ENCODE measurements around the gene DNAH7. TPM values are rescaled to one million over a fixed set of nuclear protein-coding genes. Genes with fewer than 3 reads are reported as not detected.

The DNAH7 gene
- total and polyA plus RNA-seq, 10 of the 15 experiments (the other 5 are each of a cell fraction or from before 2014, with no cell fraction given): 0.05 to 0.61 (median 0.16) TPM

- 81% methylated on average over 4 of the region's 4 CpGs for WGBS (ENCODE audit: insufficient coverage, insufficient replicate concordance, low lambda C conversion rate, missing lambda C conversion rate)
- H3K27ac ChIP-seq (ENCODE audit: control insufficient read depth, insufficient read depth): no peak overlapping the region
- no peaks in the 10 kb centered on the region; the same call in 2 of the 3 replicates for H3K9me3 ChIP-seq (replicated peaks; ENCODE audit: control insufficient read depth, insufficient read depth, low read length)
- no peak overlapping the region for H3K9ac ChIP-seq (ENCODE audit: control insufficient read depth, insufficient read depth, low read length)
- SMC1A ChIA-PET (ENCODE audit: uncharacterized antibody, unreplicated experiment): interaction anchor here (1.8 to 4.1 kb wide), 3 partner anchors 10 to 38 kb away, joined by 5 to 15 read pairs (median 6); no protein-coding TSS in a partner anchor
- no peaks in the 10 kb centered on the region for H4K20me1 ChIP-seq (ENCODE audit: control insufficient read depth, insufficient read depth)
- intact Hi-C loops (cut with micrococcal nuclease; ENCODE audit: unreplicated experiment) (no loop called here), in situ Hi-C loops (cut with MboI) (no loop called here)
- RAD21 ChIA-PET (ENCODE audit: unreplicated experiment): interaction anchor here (2.2 kb wide), 1 partner anchor 40 kb away, joined by 4 read pairs; no protein-coding TSS in a partner anchor
- H3K79me2 ChIP-seq (ENCODE audit: control insufficient read depth, insufficient read depth, low read length): no peaks in the 10 kb centered on the region
- H3K36me3 ChIP-seq (ENCODE audit: control insufficient read depth in 2 of 2, insufficient read depth in 2 of 2, low read length in 1 of 2): no peaks in the 10 kb centered on the region
- FAIRE-seq: no peak
- no TSS peak for BruUV-seq (replicated peaks)
- POLR2A ChIA-PET: no interaction called here
- no peak for DNase-seq (ENCODE audit: low read depth, low spot score)
- H2AFZ ChIP-seq (ENCODE audit: control insufficient read depth, low read depth, low read length): no peak overlapping the region
- no peak overlapping the region for H3K4me3 ChIP-seq
- no peaks in the 10 kb centered on the region for H3K27me3 ChIP-seq (replicated peaks in 1 of 2; ENCODE audit: control insufficient read depth in 2 of 2, insufficient read depth in 2 of 2, low read length in 1 of 2)
- H3K4me2 ChIP-seq (ENCODE audit: control insufficient read depth, insufficient read depth): no peak overlapping the region
- ATAC-seq: no peak
- TF ChIP-seq GABPA (IDR thresholded peaks at IDR 0.05; ENCODE audit: low read depth): no peak
- no peak for TF ChIP-seq PML (IDR thresholded peaks at IDR 0.05; ENCODE audit: low read length)
- no peaks in the 10 kb centered on the region for H3K4me1 ChIP-seq (ENCODE audit: control insufficient read depth, insufficient read depth, low read length)
- CTCF ChIA-PET: interaction anchor here (1.3 kb wide), 1 partner anchor 10 kb away, joined by 3 read pairs; no protein-coding TSS in a partner anchor
These were observed 48.6 kb upstream of the DNAH7 start for GRCh38 chr2:196117214-196117705.

- no peaks in the 10 kb centered on the region for H4K20me1 ChIP-seq (ENCODE audit: control insufficient read depth, insufficient read depth)
- H3K27ac ChIP-seq (ENCODE audit: control insufficient read depth, insufficient read depth): no peak overlapping the region
- H3K4me1 ChIP-seq (ENCODE audit: control insufficient read depth, insufficient read depth, low read length): 0 out of 2 replicates have a peak, but pooled peaks cover 2% of the 10 kb centered on the region
- 59% methylated on average over 7 of the region's 7 CpGs for WGBS (ENCODE audit: insufficient coverage, insufficient replicate concordance, low lambda C conversion rate, missing lambda C conversion rate)
- no peak overlapping the region for H2AFZ ChIP-seq (ENCODE audit: control insufficient read depth, low read depth, low read length)
- intact Hi-C loops (cut with micrococcal nuclease; ENCODE audit: unreplicated experiment): no loop called here
- in situ Hi-C loops (cut with MboI): no loop called here
- FAIRE-seq (no peak), DNase-seq (ENCODE audit: low read depth, low spot score) (no peak), ATAC-seq (no peak)
- TF ChIP-seq BHLHE40 (IDR thresholded peaks at IDR 0.05; ENCODE audit: borderline replicate concordance in 1 of 2, low read depth in 2 of 2, low read length in 1 of 2) (no peak), SMAD5 (IDR thresholded peaks at IDR 0.05; ENCODE audit: low read depth) (no peak)
- H3K4me3 ChIP-seq: no peak overlapping the region
- H3K4me2 ChIP-seq (ENCODE audit: control insufficient read depth, insufficient read depth): no peak overlapping the region
- no peaks in the 10 kb centered on the region for H3K79me2 ChIP-seq (ENCODE audit: control insufficient read depth, insufficient read depth, low read length)
- no peaks in the 10 kb centered on the region for H3K27me3 ChIP-seq (replicated peaks in 1 of 2; ENCODE audit: control insufficient read depth in 2 of 2, insufficient read depth in 2 of 2, low read length in 1 of 2)
- POLR2A ChIA-PET: interaction anchor here (0.6 to 1.1 kb wide), 3 partner anchors 28 to 163 kb away, joined by 3 to 9 read pairs (median 3); no protein-coding TSS in a partner anchor
- no peaks in the 10 kb centered on the region for H3K36me3 ChIP-seq (ENCODE audit: control insufficient read depth in 2 of 2, insufficient read depth in 2 of 2, low read length in 1 of 2)
- RAD21 ChIA-PET (ENCODE audit: unreplicated experiment): interaction anchor here (0.7 to 2.4 kb wide), 7 partner anchors 25 to 340 kb away, joined by 3 to 8 read pairs (median 3); no protein-coding TSS in a partner anchor
- H3K9me3 ChIP-seq (replicated peaks; ENCODE audit: control insufficient read depth, insufficient read depth, low read length): no peaks in the 10 kb centered on the region
- no peak overlapping the region for H3K9ac ChIP-seq (ENCODE audit: control insufficient read depth, insufficient read depth, low read length)
- no TSS peak for BruUV-seq (replicated peaks)
- SMC1A ChIA-PET (ENCODE audit: uncharacterized antibody, unreplicated experiment): interaction anchor here (0.8 to 2.1 kb wide), 6 partner anchors 12 to 163 kb away, joined by 4 to 10 read pairs (median 4); no protein-coding TSS in a partner anchor
- CTCF ChIA-PET: interaction anchor here (0.8 to 2.5 kb wide), 6 partner anchors 11 to 46 kb away, joined by 3 to 11 read pairs (median 4); no protein-coding TSS in a partner anchor
These were observed 44.7 kb upstream of the DNAH7 start for GRCh38 chr2:196113061-196113974.
